PC-3 (cell line): Measurements from ENCODE around the gene TRIM4. TPM values are rescaled to one million over a fixed set of nuclear protein-coding genes. Genes with fewer than 3 reads are reported as not detected.

Experiments used
- ATAC-seq: fragments of 200-7000 bp; cut with Tn5 transposase; 2 replicates; pipeline ENCODE4 v1.9.1; 2020; ENCODE audit warnings: mild to moderate bottlenecking, moderate library complexity
- BruUV-seq: library from RNA; stranded (reverse); fragments of 400-500 nt; replicated peaks from 2 replicates; lab custom pipeline; 2021; lab: Mats Ljungman, UMichigan
- CTCF ChIA-PET: fragments of 300-600 bp; sonication (Branson Sonifier 250); formaldehyde crosslinking; loops from one replicate; lab custom pipeline; 2022; ENCODE audit warnings: antibody characterized with exemption; lab: Charles Lee
- POLR2A ChIA-PET: fragments of 300-600 bp; sonication (Branson Sonifier 250); formaldehyde crosslinking; loops from one replicate; lab custom pipeline; 2022; ENCODE audit warnings: antibody characterized with exemption; ENCODE audit not compliant: unreplicated experiment; lab: Charles Lee
- DNase-seq: peaks from one replicate; pipeline ENCODE4 v3.0.0-alpha.2; 2015
- H2AFZ ChIP-seq: fragments of 300-600 bp; sonication (generic); 2 replicates; pipeline ENCODE4 v1.6.0; 2016; ENCODE audit warnings: antibody characterized with exemption, low read length
- H3F3A ChIP-seq: fragments of 300-600 bp; sonication (generic); one replicate; pipeline ENCODE4 v1.6.0; 2017; ENCODE audit warnings: antibody characterized with exemption, low read length, control low read depth, mild to moderate bottlenecking; ENCODE audit not compliant: unreplicated experiment
- H3K27ac ChIP-seq: fragments of 300-600 bp; sonication (generic); 2 replicates; pipeline ENCODE4 v1.5.1; 2016; ENCODE audit warnings: mild to moderate bottlenecking, low read length
- H3K27me3 ChIP-seq: fragments of 300-600 bp; sonication (generic); 2 replicates; pipeline ENCODE4 v1.6.1; 2016; ENCODE audit warnings: low read length, mixed read lengths
- H3K36me3 ChIP-seq: fragments of 300-600 bp; sonication (generic); 2 replicates; pipeline ENCODE4 v1.6.1; 2016; ENCODE audit warnings: low read depth, mixed run types, low read length, mixed read lengths
- H3K4me1 ChIP-seq: fragments of 300-600 bp; sonication (generic); 2 replicates; pipeline ENCODE4 v1.5.1; 2016; ENCODE audit warnings: low read length; ENCODE audit not compliant: insufficient read depth
- H3K4me2 ChIP-seq: fragments of 300-600 bp; sonication (generic); 2 replicates; pipeline ENCODE4 v1.6.0; 2016; ENCODE audit warnings: low read length
- H3K4me3 ChIP-seq: fragments of 300-600 bp; sonication (generic); 2 replicates; pipeline ENCODE4 v1.5.1; 2016; ENCODE audit warnings: mild to moderate bottlenecking, low read length, mixed read lengths
- H3K79me2 ChIP-seq: fragments of 300-600 bp; sonication (generic); 2 replicates; pipeline ENCODE4 v1.6.1; 2017; ENCODE audit warnings: low read length, mixed read lengths
- H3K9ac ChIP-seq: fragments of 300-600 bp; sonication (generic); 2 replicates; pipeline ENCODE4 v1.6.0; 2016; ENCODE audit warnings: mild to moderate bottlenecking, low read length
- H3K9me2 ChIP-seq: fragments of 300-600 bp; sonication (generic); replicated peaks from 2 replicates; pipeline ENCODE4 v1.6.1; 2016; ENCODE audit warnings: mixed run types, low read length, mixed read lengths
- H3K9me3 ChIP-seq: fragments of 300-600 bp; sonication (generic); 2 replicates; pipeline ENCODE4 v1.6.1; 2016; ENCODE audit warnings: low read length, mixed read lengths
- H4K20me1 ChIP-seq: fragments of 300-600 bp; sonication (generic); 2 replicates; pipeline ENCODE4 v1.6.1; 2016; ENCODE audit warnings: low read length, mixed read lengths
- EZH2 ChIP-seq: fragments of 300-600 bp; sonication (generic); IDR thresholded peaks from one replicate; pipeline ENCODE4 v1.6.1; 2017; ENCODE audit warnings: antibody characterized with exemption, mild to moderate bottlenecking, low read length; ENCODE audit not compliant: unreplicated experiment
- EZH2phosphoT487 ChIP-seq: fragments of 300-600 bp; sonication (generic); IDR thresholded peaks from 2 replicates; pipeline ENCODE4 v1.6.1; 2018; ENCODE audit warnings: mild to moderate bottlenecking, antibody characterized with exemption, low read length, borderline replicate concordance
- intact Hi-C: fragments of 100-400 bp; cut with micrococcal nuclease; formaldehyde crosslinking; loops from 2 replicates; pipeline ENCODE4 v1.9.0; 2023
- total RNA-seq: library from RNA; depleted of rRNA; stranded (reverse); fragments of >200 nt; gene quantifications from 2 replicates; pipeline ENCODE4 v1.2.3, GENCODE V29; 2014
- TF ChIP-seq, protein P1 (sequence below): fragments of 300-600 bp; sonication (generic); conservative IDR thresholded peaks from 2 replicates; pipeline ENCODE4 v1.5.1; 2017; ENCODE audit warnings: antibody characterized with exemption, low read depth, mild to moderate bottlenecking, low read length

The TRIM4 gene
- total RNA-seq, 1 experiment from 2014 or later, result 11.1 TPM

DNA sequence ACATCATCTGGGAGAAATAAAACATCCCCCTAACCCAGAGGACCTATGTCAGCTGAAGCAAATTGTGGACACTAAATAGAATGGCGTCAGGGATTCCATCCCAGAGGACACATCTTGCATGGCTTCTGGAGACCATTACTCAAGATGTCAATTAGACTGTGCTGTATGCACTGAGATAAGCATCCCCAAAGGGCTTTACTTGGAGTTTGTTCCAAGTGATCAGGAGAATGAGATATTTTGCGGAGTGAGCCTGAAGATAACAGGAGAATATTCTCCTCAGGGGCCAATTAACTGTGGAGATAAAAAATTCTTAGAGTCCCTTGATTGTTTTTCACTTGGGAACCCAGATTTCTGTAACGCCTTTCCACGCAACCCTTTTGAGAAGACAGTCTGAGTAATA, 38.0 kb downstream of the TRIM4 start:
- DNase-seq (no peak), ATAC-seq (no peak)
- intact Hi-C loops, result no loop called here
- Histone ChIP-seq H3K4me1 (no peaks in the 10 kb centered on the region), H3K4me2 (no peak overlapping the region), H3K9me2 (no peaks in the 10 kb centered on the region), H4K20me1 (no peaks in the 10 kb centered on the region), H3K27ac (no peak overlapping the region), H2AFZ (no peak overlapping the region), H3K4me3 (no peak overlapping the region), H3K9me3 (no peaks in the 10 kb centered on the region), H3K27me3 (no peaks in the 10 kb centered on the region), H3F3A (no peaks in the 10 kb centered on the region), H3K79me2 (no peaks in the 10 kb centered on the region), H3K36me3 (no peaks in the 10 kb centered on the region), H3K9ac (no peak overlapping the region)
- CTCF ChIA-PET, result interaction anchor here (0.6 kb wide), 1 partner anchor 136 kb away, joined by 3 read pairs; no protein-coding TSS in a partner anchor
- TF ChIP-seq EZH2, result no peak
- TF ChIP-seq EZH2phosphoT487, result no peak
- TF ChIP-seq, protein P1, sequence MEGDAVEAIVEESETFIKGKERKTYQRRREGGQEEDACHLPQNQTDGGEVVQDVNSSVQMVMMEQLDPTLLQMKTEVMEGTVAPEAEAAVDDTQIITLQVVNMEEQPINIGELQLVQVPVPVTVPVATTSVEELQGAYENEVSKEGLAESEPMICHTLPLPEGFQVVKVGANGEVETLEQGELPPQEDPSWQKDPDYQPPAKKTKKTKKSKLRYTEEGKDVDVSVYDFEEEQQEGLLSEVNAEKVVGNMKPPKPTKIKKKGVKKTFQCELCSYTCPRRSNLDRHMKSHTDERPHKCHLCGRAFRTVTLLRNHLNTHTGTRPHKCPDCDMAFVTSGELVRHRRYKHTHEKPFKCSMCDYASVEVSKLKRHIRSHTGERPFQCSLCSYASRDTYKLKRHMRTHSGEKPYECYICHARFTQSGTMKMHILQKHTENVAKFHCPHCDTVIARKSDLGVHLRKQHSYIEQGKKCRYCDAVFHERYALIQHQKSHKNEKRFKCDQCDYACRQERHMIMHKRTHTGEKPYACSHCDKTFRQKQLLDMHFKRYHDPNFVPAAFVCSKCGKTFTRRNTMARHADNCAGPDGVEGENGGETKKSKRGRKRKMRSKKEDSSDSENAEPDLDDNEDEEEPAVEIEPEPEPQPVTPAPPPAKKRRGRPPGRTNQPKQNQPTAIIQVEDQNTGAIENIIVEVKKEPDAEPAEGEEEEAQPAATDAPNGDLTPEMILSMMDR, result no peak
- POLR2A ChIA-PET, result no interaction called here
- BruUV-seq, result no TSS peak

DNA sequence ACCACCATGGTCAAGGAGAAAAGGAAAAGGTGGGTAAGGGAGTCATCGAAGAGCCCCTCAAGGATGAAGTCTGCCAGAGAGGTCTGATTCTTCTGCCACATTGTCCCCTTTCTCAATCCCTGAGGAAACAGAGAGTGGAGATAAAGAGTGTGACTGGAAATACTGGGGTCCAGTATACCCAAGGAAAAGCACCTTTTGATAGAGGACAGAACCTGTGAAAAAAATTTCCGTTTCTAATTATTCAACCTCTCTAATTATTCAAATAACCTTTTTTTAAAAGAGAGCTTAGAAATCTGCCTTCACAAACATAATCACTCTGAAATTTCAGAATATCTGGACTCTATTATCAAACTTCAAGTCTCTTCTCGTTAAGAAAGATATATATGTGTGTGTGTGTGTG, 42.4 kb downstream of the TRIM4 start, which contains the start of gene OR2AE1:
OR2AE1 (minus strand) TSS at position 101 of the 400 bp plus-strand sequence; CDS start at position 101, 0 bp downstream.
- CTCF ChIA-PET, result no interaction called here
- H3K79me2 ChIP-seq, result no peaks in the 10 kb centered on the region

DNA sequence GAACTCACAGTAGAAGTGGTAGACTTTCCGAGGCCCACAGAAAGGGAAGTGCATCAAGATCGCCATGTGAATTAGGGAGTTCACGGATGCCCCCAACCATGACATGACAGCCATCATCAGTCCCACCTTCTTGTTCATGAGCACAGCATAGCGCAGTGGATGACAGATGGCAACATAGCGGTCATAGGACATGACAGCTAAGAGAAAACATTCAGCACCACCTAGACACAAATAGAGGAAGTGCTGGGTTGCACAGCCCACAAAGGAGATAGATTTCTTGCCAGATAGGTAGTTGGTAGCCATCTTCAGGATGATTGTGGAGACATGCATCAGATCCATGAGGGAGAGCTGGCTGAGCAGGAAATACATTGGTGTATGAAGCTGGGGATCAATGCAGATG, 42.8 kb downstream of the TRIM4 start:
- POLR2A ChIA-PET, result no interaction called here
- no peak for DNase-seq
- no peaks in the 10 kb centered on the region for H3K36me3 ChIP-seq

More for the DNA sequence above, 42.4 kb downstream of the TRIM4 start, which contains the start of gene OR2AE1:
- H3K27me3 ChIP-seq, result no peaks in the 10 kb centered on the region
- H3K4me3 ChIP-seq, result no peak within 1 kb of the TSS
- no peak within 1 kb of the TSS for H3K9ac ChIP-seq
- no TSS peak for BruUV-seq
- ATAC-seq (no peak), DNase-seq (no peak)
- intact Hi-C loops, result no loop called here
- no peaks in the 10 kb centered on the region for H3K9me2 ChIP-seq
- H3F3A ChIP-seq, result no peaks in the 10 kb centered on the region
- H3K9me3 ChIP-seq, result no peaks in the 10 kb centered on the region
- H3K27ac ChIP-seq, result no peak within 1 kb of the TSS
- no peaks in the 10 kb centered on the region for H3K36me3 ChIP-seq
- no peak within 1 kb of the TSS for H3K4me2 ChIP-seq
- H2AFZ ChIP-seq, result no peak within 1 kb of the TSS
- H4K20me1 ChIP-seq, result no peaks in the 10 kb centered on the region
- no peaks in the 10 kb centered on the region for H3K4me1 ChIP-seq
- no peak for TF ChIP-seq EZH2phosphoT487
- TF ChIP-seq EZH2, result no peak
- TF ChIP-seq, protein P1, result no peak
- POLR2A ChIA-PET, result no interaction called here

More for the DNA sequence above, 42.8 kb downstream of the TRIM4 start:
- Histone ChIP-seq H3K9me2 (no peaks in the 10 kb centered on the region), H2AFZ (no peak overlapping the region), H3K27me3 (no peaks in the 10 kb centered on the region), H3K4me3 (no peak overlapping the region), H4K20me1 (no peaks in the 10 kb centered on the region), H3K4me1 (no peaks in the 10 kb centered on the region), H3K27ac (no peak overlapping the region), H3K9ac (no peak overlapping the region), H3K4me2 (no peak overlapping the region), H3K9me3 (no peaks in the 10 kb centered on the region), H3F3A (no peaks in the 10 kb centered on the region), H3K79me2 (no peaks in the 10 kb centered on the region)
- intact Hi-C loops, result no loop called here
- BruUV-seq, result no TSS peak
- TF ChIP-seq EZH2, result no peak
- TF ChIP-seq EZH2phosphoT487, result no peak
- TF ChIP-seq, protein P1, result no peak
- CTCF ChIA-PET, result interaction anchor here (0.7 kb wide), 1 partner anchor 37 kb away, joined by 3 read pairs; no protein-coding TSS in a partner anchor
- ATAC-seq, result no peak
